Osteocyte (in vitro differentiated cells): ENCODE results near the gene ZIC4. TPM values are rescaled to one million over a fixed set of nuclear protein-coding genes. Genes with fewer than 3 reads are reported as not detected.

Experiments
- DNase-seq: peaks from one replicate; pipeline ENCODE4 v3.0.0; 2021; ENCODE audit warnings: mixed read lengths; ENCODE audit not compliant: unreplicated experiment; ENCODE audit errors: extremely low spot score
- H3K27ac Mint-ChIP-seq: one replicate; pipeline ENCODE4 v1.8.0; 2021; ENCODE audit warnings: mild to moderate bottlenecking, mixed read lengths; ENCODE audit not compliant: unreplicated experiment
- H3K27me3 Mint-ChIP-seq: one replicate; pipeline ENCODE4 v1.8.0; 2021; ENCODE audit warnings: mixed read lengths; ENCODE audit not compliant: unreplicated experiment
- H3K36me3 Mint-ChIP-seq: one replicate; pipeline ENCODE4 v1.8.0; 2021; ENCODE audit warnings: mixed read lengths; ENCODE audit not compliant: unreplicated experiment
- H3K4me1 Mint-ChIP-seq: one replicate; pipeline ENCODE4 v1.8.0; 2021; ENCODE audit warnings: mixed read lengths; ENCODE audit not compliant: unreplicated experiment
- H3K4me3 Mint-ChIP-seq: one replicate; pipeline ENCODE4 v1.8.0; 2021; ENCODE audit warnings: mild to moderate bottlenecking, moderate library complexity, mixed read lengths; ENCODE audit not compliant: unreplicated experiment
- H3K9me3 Mint-ChIP-seq: one replicate; pipeline ENCODE4 v1.8.0; 2021; ENCODE audit warnings: mixed read lengths; ENCODE audit not compliant: unreplicated experiment
- total RNA-seq: library from RNA; stranded (reverse); gene quantifications from 2 replicates; pipeline ENCODE4 v1.2.1, GENCODE V29; 2021
- TF ChIP-seq, protein P1 (sequence below): fragments of 200-600 bp; sonication (generic); IDR thresholded peaks from 2 replicates; pipeline ENCODE4 v1.5.0; 2021; ENCODE audit warnings: antibody characterized with exemption, mild to moderate bottlenecking, moderate library complexity

The ZIC4 gene
- total RNA-seq, 1 donor from 2014 or later, result 8.8 TPM

DNA sequence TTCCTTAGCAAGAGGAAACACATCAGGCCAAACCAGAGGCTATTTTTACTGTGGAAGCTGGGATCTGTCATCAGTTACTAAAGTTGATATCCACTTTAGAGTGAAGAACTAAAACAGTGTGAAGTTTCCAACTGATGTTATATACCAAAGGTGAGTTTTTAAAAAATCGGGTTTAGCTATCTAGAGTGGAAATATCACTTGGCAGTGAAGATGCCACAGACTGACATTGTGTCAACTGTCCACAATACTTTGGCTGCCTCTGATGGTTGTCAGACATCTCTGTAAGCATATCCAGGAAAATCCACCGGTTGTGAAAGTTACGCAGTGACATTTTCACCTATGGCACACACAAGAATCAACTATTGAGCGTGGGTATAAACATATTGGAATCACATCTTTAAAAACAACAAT is 12.0 kb upstream of the ZIC4 start:
- Mint-ChIP-seq H3K27ac (peak overlapping the region; percentile 79), H3K27me3 (no peaks in the 10 kb centered on the region), H3K36me3 (peaks cover 28% of the 10 kb centered on the region), H3K4me1 (peaks cover 57% of the 10 kb centered on the region), H3K9me3 (no peaks in the 10 kb centered on the region), H3K4me3 (peak overlapping the region; percentile 71)
- TF ChIP-seq, protein P1, sequence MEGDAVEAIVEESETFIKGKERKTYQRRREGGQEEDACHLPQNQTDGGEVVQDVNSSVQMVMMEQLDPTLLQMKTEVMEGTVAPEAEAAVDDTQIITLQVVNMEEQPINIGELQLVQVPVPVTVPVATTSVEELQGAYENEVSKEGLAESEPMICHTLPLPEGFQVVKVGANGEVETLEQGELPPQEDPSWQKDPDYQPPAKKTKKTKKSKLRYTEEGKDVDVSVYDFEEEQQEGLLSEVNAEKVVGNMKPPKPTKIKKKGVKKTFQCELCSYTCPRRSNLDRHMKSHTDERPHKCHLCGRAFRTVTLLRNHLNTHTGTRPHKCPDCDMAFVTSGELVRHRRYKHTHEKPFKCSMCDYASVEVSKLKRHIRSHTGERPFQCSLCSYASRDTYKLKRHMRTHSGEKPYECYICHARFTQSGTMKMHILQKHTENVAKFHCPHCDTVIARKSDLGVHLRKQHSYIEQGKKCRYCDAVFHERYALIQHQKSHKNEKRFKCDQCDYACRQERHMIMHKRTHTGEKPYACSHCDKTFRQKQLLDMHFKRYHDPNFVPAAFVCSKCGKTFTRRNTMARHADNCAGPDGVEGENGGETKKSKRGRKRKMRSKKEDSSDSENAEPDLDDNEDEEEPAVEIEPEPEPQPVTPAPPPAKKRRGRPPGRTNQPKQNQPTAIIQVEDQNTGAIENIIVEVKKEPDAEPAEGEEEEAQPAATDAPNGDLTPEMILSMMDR, result no peak
- no peak for DNase-seq

DNA sequence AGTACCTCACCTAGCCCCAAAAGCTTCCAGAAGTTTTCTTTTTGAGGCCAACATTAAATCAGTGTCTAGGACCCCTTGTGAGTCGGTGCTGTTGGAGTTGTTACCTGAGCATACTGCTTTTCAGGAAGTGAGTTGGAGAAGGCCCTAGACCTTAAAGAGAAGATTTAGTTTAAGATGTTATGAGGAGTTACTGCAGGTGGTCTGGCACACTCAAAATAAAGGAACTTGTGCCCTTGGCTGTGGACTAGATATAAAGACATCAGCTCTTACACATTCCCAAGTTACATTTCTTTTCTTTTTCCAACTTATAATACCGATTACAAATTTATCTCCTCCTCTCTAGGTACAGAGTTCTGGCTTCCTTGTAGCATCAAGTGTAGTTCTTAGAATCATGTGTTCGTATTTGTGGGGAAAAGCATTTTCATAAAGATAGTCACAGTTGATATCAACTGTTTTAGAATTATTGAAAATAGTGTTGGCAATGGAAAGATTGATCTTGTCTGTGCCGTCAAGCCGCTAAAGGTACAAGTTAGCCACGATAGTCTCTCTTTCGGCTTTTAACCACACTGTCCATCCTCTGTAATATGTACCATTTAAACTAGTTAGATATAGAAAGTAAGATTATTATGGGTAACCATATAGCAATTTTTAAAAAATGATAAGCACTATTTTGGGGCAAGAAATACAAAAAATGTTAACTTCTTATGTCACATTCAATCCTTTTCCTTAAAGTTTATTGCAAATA is 11.4 kb upstream of the ZIC4 start:
- peaks cover 59% of the 10 kb centered on the region for H3K4me1 Mint-ChIP-seq
- H3K4me3 Mint-ChIP-seq, result no peak overlapping the region
- no peaks in the 10 kb centered on the region for H3K27me3 Mint-ChIP-seq
- no peak for DNase-seq
- TF ChIP-seq, protein P1, result no peak
- peak overlapping the region; percentile 50 for H3K27ac Mint-ChIP-seq
- H3K9me3 Mint-ChIP-seq, result no peaks in the 10 kb centered on the region
- peaks cover 32% of the 10 kb centered on the region for H3K36me3 Mint-ChIP-seq

DNA sequence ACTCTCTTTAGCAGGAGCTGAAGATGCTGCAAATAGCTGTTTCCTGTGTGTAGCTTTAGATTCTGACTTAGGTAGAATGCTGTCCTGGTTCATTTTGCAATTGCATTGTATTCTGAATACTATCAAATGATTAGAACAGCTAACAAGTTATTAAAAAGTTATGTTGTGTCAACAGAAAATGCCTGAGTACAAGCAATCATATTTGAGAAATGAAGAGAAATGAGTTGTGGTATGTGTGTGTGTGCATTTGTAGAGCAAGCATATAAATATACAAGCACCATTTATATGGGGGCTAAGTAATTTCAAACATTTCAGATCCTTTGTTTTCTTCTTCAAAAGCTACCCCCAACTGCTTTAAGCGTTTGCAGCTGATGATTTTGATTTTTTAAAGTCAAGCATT is 10.6 kb upstream of the ZIC4 start:
- H3K27ac Mint-ChIP-seq, result peak overlapping the region; percentile 14
- DNase-seq, result no peak
- H3K27me3 Mint-ChIP-seq, result no peaks in the 10 kb centered on the region
- no peaks in the 10 kb centered on the region for H3K9me3 Mint-ChIP-seq
- TF ChIP-seq, protein P1, result no peak
- no peak overlapping the region for H3K4me3 Mint-ChIP-seq
- H3K4me1 Mint-ChIP-seq, result peaks cover 57% of the 10 kb centered on the region
- peaks cover 37% of the 10 kb centered on the region for H3K36me3 Mint-ChIP-seq

DNA sequence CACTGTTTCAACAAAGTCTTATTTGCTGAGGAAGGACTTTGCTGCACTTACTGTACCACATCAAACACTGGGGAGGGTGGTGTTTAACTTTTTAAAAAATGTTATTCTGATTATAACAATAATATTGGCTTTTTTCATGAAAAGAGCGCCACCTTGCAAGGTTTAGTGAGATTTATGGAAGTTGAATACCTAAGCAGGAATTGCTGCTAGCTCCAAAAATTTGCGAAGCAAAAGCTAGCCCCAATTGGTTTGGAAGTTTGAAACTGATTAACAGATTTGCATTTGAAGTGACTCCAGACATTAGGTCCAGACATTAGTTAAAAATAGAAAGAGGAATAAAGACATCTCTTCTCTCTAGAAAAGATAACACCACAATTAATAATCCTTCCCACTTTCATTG is 9.5 kb upstream of the ZIC4 start:
- Mint-ChIP-seq H3K9me3 (no peaks in the 10 kb centered on the region), H3K4me3 (no peak overlapping the region), H3K27me3 (no peaks in the 10 kb centered on the region), H3K27ac (peak overlapping the region; percentile 20), H3K4me1 (peaks cover 57% of the 10 kb centered on the region), H3K36me3 (peaks cover 48% of the 10 kb centered on the region)
- no peak for DNase-seq
- TF ChIP-seq, protein P1, result peak; percentile 34

DNA sequence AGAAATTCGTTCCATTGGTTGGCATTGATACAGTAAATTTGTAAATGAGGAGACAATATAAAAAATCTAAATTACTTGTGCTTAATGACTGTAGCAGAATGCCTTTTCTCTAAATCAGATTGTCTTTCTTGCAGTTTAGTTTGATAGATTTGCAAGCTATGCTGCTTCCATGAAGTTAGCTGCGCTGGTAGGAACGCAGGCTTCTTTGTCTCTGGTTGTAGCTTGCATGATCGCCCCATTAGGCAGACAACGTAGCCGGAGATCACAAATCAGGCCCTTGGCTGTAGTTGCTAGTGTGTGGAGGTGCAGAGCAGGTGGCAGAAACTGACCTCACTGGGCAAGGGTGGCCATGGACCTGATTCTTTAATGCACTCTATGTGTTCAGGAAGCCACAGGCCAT is 8.9 kb upstream of the ZIC4 start:
- DNase-seq, result no peak
- peaks cover 57% of the 10 kb centered on the region for H3K4me1 Mint-ChIP-seq
- H3K9me3 Mint-ChIP-seq, result no peaks in the 10 kb centered on the region
- H3K4me3 Mint-ChIP-seq, result peak overlapping the region; percentile 11
- peaks cover 50% of the 10 kb centered on the region for H3K36me3 Mint-ChIP-seq
- H3K27me3 Mint-ChIP-seq, result no peaks in the 10 kb centered on the region
- H3K27ac Mint-ChIP-seq, result peak overlapping the region; percentile 57
- TF ChIP-seq, protein P1, result no peak
